WERI-Rb-1 (cell line): Measurements from ENCODE around the gene TBCD.

Experiments
- DNase-seq: peaks from one replicate; pipeline ENCODE4 v3.0.0-alpha.2; 2020
- H3K27ac ChIP-seq: fragments of 250-450 bp; sonication (Bioruptor Pico); 2 replicates; pipeline ENCODE4 v1.5.1; 2020; ENCODE audit warnings: mild to moderate bottlenecking, moderate library complexity
- H3K27me3 ChIP-seq: fragments of 250-450 bp; sonication (Bioruptor Pico); 2 replicates; pipeline ENCODE4 v1.5.1; 2021; ENCODE audit warnings: mild to moderate bottlenecking, low read depth, moderate library complexity; ENCODE audit not compliant: insufficient read depth, severe bottlenecking
- H3K36me3 ChIP-seq: fragments of 250-450 bp; sonication (Bioruptor Pico); 2 replicates; pipeline ENCODE4 v1.5.1; 2020; ENCODE audit warnings: mild to moderate bottlenecking, moderate library complexity
- H3K4me3 ChIP-seq: 2 replicates; pipeline ENCODE4 v1.5.1; 2011; ENCODE audit warnings: low read depth, mild to moderate bottlenecking, control low read depth, low read length
- H3K9me3 ChIP-seq: fragments of 250-450 bp; sonication (Bioruptor Pico); 2 replicates; pipeline ENCODE4 v1.5.1; 2021; ENCODE audit warnings: mild to moderate bottlenecking, moderate library complexity; ENCODE audit not compliant: severe bottlenecking
- TF ChIP-seq, protein P1 (sequence below): IDR thresholded peaks from 2 replicates; pipeline ENCODE4 v1.5.1; 2011; ENCODE audit warnings: low read depth, mild to moderate bottlenecking, control low read depth, inconsistent platforms, low read length

Gene TBCD

DNA sequence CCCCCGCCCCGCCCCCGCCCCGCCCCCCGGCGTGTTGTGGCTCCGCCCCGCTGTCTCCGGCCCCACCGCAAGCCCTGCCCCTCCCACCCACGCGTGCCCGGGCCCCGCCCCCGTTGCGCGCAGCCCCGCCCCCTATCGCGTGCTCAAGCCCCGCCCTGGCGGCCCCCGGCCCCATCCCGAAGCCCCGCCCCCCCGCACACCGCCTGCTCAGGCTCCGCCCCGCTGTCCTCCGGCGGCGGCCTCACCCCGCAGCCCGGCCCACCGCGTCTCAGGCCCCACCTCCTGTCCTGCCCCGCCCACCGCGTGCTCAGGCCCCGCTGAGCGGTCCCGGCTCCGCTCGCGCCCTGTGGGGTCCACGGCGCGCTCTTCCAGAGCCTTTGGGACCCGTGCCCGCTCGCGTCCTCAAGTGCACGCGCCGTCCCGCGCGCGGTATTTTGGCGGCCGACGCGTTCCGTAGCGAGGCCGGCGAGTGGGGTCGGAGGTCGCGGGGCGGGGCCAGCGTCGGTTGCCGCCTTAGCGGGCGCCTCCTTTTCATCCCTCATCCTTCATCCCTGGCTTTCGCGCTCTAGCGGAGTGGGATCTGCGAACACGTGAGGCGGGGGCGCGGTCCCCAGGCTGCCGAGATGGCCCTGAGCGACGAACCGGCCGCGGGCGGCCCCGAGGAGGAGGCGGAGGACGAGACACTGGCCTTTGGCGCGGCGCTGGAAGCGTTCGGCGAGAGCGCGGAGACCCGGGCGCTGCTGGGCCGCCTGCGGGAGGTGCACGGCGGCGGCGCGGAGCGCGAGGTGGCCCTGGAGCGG, at the start of gene TBCD:
Gene TBCD (plus strand): TSS at position 495 of the 800 bp plus-strand sequence. CDS start 129 bp downstream, at position 624.
- Histone ChIP-seq H3K4me3 (peak within 1 kb of the TSS; percentile 95), H3K27me3 (no peaks in the 10 kb centered on the region), H3K9me3 (peaks cover 14% of the 10 kb centered on the region), H3K27ac (peak within 1 kb of the TSS; percentile 98), H3K36me3 (peaks cover 54% of the 10 kb centered on the region)
- TF ChIP-seq, protein P1, sequence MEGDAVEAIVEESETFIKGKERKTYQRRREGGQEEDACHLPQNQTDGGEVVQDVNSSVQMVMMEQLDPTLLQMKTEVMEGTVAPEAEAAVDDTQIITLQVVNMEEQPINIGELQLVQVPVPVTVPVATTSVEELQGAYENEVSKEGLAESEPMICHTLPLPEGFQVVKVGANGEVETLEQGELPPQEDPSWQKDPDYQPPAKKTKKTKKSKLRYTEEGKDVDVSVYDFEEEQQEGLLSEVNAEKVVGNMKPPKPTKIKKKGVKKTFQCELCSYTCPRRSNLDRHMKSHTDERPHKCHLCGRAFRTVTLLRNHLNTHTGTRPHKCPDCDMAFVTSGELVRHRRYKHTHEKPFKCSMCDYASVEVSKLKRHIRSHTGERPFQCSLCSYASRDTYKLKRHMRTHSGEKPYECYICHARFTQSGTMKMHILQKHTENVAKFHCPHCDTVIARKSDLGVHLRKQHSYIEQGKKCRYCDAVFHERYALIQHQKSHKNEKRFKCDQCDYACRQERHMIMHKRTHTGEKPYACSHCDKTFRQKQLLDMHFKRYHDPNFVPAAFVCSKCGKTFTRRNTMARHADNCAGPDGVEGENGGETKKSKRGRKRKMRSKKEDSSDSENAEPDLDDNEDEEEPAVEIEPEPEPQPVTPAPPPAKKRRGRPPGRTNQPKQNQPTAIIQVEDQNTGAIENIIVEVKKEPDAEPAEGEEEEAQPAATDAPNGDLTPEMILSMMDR, result no peak
- peak; percentile 96 for DNase-seq

DNA sequence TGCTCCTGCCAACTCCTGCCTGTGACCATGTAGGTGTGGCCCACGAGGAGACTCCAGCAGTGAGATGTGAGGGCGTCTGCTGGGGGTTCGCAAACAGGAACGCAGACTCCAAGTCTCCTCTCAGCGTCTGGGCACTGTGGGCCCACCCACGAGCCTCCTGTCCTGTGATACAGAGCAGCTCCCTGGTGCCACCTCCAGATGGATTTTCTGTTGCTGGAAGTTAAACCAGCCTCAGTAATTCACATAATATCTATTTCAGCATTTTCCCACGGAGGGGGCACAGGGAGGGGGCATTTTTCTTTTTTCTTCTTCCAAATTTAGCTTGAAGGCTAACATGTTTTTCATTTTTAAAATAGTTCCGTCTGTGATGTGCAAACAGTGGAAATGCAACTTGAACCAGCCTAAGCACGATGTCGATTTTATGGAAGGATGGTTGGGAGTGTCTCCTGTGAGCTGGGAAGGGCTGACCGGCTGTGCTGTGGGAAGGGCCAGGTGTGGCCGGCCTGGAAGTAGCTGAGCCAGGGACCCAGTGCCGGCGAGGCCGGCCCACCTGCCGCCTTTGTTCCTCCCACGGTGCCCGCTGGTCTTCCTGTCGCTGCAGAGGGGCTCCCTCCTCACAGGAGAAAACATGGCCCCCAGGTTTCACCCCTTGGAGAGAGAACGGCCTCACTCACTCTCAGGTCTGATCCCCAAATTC, 49.5 kb upstream of the TBCD start:
- no peak overlapping the region for H3K4me3 ChIP-seq
- TF ChIP-seq, protein P1, result no peak
- no peak for DNase-seq
- no peaks in the 10 kb centered on the region for H3K9me3 ChIP-seq
- H3K36me3 ChIP-seq, result no peaks in the 10 kb centered on the region
- no peak overlapping the region for H3K27ac ChIP-seq
- peaks cover 3% of the 10 kb centered on the region for H3K27me3 ChIP-seq

DNA sequence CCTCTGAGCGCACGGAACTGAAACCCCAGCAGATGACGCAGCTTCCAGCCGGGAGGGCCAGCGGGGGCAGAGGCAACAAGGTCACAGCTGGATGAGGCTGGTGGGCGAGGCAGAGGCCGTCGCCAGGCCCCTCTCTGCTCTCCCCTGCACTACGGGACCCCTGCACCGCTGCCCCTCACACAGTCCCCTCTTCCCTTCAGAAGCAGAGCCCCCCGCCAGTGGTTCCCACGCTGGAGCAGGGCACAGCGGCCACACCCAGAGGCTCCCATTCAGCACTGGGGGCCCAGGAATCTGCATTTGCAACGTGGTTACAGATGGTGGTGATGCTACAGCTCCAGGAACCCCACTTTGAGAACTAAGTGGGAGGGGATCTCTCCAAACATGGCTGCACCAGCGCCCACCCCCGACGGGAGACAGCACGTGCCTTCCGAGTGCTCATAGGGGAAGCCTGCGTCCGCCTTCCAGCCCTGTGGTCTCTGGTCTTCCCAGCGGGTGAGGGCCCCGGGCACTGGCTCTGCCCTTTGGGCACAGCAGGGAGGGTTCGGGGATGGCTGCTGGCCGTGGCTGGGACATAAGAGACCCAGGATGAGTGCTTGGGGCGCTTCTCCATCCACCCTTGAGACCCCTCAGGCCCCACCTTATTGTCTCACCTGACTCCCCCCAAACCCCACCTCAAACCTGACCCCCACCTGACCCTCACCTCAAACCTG, 48.7 kb upstream of the TBCD start:
- no peaks in the 10 kb centered on the region for H3K27me3 ChIP-seq
- H3K36me3 ChIP-seq, result no peaks in the 10 kb centered on the region
- no peak overlapping the region for H3K4me3 ChIP-seq
- H3K9me3 ChIP-seq, result no peaks in the 10 kb centered on the region
- H3K27ac ChIP-seq, result no peak overlapping the region
- TF ChIP-seq, protein P1, result no peak
- DNase-seq, result no peak

DNA sequence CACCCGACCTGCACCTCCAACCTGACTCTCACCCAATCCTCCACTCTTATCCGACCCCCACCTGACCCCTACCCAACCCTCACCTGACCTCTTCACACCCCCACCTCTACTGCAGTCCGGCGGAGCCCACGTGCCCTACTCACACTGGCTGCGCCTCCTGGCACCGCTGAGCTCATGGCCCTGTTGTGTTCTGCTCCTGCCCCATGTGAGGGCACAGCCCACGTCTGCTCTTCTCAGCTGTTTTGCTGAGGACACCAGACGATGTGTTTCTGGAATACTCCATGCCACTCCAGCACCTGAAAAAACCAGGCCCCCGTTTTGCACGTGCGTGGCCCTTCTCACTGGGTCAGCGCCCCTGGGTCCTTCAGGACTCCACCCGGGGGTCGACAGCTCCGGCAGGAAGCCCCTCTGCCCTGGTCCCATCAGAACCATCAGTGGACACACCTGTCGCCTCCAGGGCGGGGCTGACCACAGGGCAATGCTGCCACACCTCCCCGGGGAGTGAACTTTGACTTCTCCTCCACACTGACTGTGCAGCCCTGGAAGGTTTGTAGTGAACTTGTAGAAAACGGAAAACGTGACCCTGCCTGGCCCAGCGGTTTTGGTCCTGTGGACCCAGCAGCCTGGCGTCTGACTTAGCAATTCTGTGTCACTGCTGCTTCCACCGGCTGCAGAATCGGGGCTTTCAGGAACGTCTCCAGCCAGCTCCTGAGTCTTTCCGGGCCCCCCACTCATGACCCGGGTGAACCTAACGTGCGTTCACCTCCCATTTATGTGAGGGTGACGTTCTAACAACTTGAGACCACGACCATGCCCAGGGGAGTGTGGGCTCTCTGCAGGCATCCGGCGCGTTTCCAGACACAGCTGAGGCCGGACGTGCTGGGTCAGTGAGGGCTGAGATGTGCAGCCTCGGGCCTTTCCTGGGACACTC, 47.7 kb upstream of the TBCD start:
- Histone ChIP-seq H3K36me3 (no peaks in the 10 kb centered on the region), H3K27me3 (no peaks in the 10 kb centered on the region), H3K4me3 (no peak overlapping the region), H3K9me3 (no peaks in the 10 kb centered on the region), H3K27ac (no peak overlapping the region)
- TF ChIP-seq, protein P1, result no peak
- no peak for DNase-seq

DNA sequence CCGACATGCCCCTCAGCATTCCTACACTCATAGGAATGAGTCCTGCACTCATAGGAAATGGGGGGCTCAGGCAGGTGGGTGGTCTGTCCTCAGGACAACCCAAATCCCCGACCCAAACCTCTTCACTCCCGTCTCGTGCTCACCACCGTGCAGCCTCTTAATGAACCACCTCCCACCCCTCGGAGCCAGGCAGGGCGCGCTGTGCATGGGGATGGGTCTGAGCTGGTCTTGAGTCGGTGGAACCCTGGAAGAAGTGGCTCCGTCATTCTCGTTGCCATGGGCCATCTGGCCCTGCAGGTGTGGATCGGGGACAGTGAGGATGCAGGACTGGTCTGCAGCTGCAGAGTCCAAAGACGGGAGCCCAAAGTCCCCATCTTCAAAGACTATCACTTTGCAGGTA, 47.0 kb upstream of the TBCD start:
- TF ChIP-seq, protein P1, result no peak
- no peak overlapping the region for H3K4me3 ChIP-seq
- no peaks in the 10 kb centered on the region for H3K9me3 ChIP-seq
- no peak overlapping the region for H3K27ac ChIP-seq
- no peaks in the 10 kb centered on the region for H3K36me3 ChIP-seq
- DNase-seq, result no peak
- no peaks in the 10 kb centered on the region for H3K27me3 ChIP-seq
